ENCODE results near the gene ANO2. TPM values are rescaled to one million over a fixed set of nuclear protein-coding genes. Genes with fewer than 3 reads are reported as not detected.
"Not testable (repeated sequence)": the region's sequence is repeated elsewhere in the genome, so short reads cannot be mapped to it uniquely, and the experiment has no call there.

Gene ANO2
- polyA plus RNA-seq, 1 donor, result 4.0 TPM

- DNase-seq (ENCODE audit: low read depth), result not testable (repeated sequence)
Measured at GRCh38 chr12:5818877-5819276, 126.2 kb downstream of the ANO2 start.

GRCh38 chr12:5817246-5817645 lies 127.8 kb downstream of the ANO2 start:
- DNase-seq (ENCODE audit: low read depth), result no peak

GRCh38 chr12:5809586-5809985 lies 135.5 kb downstream of the ANO2 start:
- no peak for DNase-seq (ENCODE audit: low read depth)

GRCh38 chr12:5808981-5809380 lies 136.1 kb downstream of the ANO2 start:
- no peak for DNase-seq (ENCODE audit: low read depth)

- no peak for DNase-seq (ENCODE audit: low read depth)
Measured at GRCh38 chr12:5807514-5808219, 137.4 kb downstream of the ANO2 start.

GRCh38 chr12:5807090-5807414 lies 138.0 kb downstream of the ANO2 start:
- no peak for DNase-seq (ENCODE audit: low read depth)

- no peak for DNase-seq (ENCODE audit: low read depth)
Measured at GRCh38 chr12:5806371-5807089, 138.5 kb downstream of the ANO2 start.

GRCh38 chr12:5803532-5803931 lies 141.5 kb downstream of the ANO2 start:
- DNase-seq (ENCODE audit: low read depth), result no peak

GRCh38 chr12:5798242-5799015 lies 146.6 kb downstream of the ANO2 start:
- DNase-seq (ENCODE audit: low read depth), result no peak

GRCh38 chr12:5797661-5798060 lies 147.4 kb downstream of the ANO2 start:
- DNase-seq (ENCODE audit: low read depth), result no peak

- DNase-seq (ENCODE audit: low read depth), result no peak
Measured at GRCh38 chr12:5796959-5797225, 148.2 kb downstream of the ANO2 start.

- DNase-seq (ENCODE audit: low read depth), result no peak
Measured at GRCh38 chr12:5796171-5796958, 148.7 kb downstream of the ANO2 start.

GRCh38 chr12:5794156-5794555 lies 150.9 kb downstream of the ANO2 start:
- DNase-seq (ENCODE audit: low read depth), result no peak

GRCh38 chr12:5792343-5792742 lies 152.7 kb downstream of the ANO2 start:
- no peak for DNase-seq (ENCODE audit: low read depth)

GRCh38 chr12:5789469-5789968 lies 155.5 kb downstream of the ANO2 start:
- no peak for DNase-seq (ENCODE audit: low read depth)

- no peak for DNase-seq (ENCODE audit: low read depth)
Measured at GRCh38 chr12:5787828-5788227, 157.2 kb downstream of the ANO2 start.

- no peak for DNase-seq (ENCODE audit: low read depth)
Measured at GRCh38 chr12:5785601-5786000, 159.5 kb downstream of the ANO2 start.

GRCh38 chr12:5784462-5785130 lies 160.5 kb downstream of the ANO2 start:
- DNase-seq (ENCODE audit: low read depth), result no peak

- DNase-seq (ENCODE audit: low read depth), result no peak
Measured at GRCh38 chr12:5783289-5783920, 161.7 kb downstream of the ANO2 start.

GRCh38 chr12:5780536-5780935 lies 164.5 kb downstream of the ANO2 start:
- no peak for DNase-seq (ENCODE audit: low read depth)

- no peak for DNase-seq (ENCODE audit: low read depth)
Measured at GRCh38 chr12:5779401-5779800, 165.7 kb downstream of the ANO2 start.
